Pulmonary artery endothelial cell (primary cell): ENCODE data around the gene MYOCD. TPM values are rescaled to one million over a fixed set of nuclear protein-coding genes. Genes with fewer than 3 reads are reported as not detected.

Experiments used
- DNase-seq: peaks from one replicate; pipeline ENCODE4 v3.0.0-alpha.2; 2011; ENCODE audit warnings: low read depth, low spot score
- total RNA-seq: library from RNA; depleted of rRNA; stranded (reverse); fragments of >200 nt; gene quantifications from 2 replicates; pipeline ENCODE4 v1.2.3, GENCODE V29; 2014

Gene MYOCD
- total RNA-seq, 1 donor from 2014 or later, result not detected

GRCh38 chr17:12706070-12706469 is 40.4 kb downstream of the MYOCD start:
- DNase-seq, result no peak

DNA sequence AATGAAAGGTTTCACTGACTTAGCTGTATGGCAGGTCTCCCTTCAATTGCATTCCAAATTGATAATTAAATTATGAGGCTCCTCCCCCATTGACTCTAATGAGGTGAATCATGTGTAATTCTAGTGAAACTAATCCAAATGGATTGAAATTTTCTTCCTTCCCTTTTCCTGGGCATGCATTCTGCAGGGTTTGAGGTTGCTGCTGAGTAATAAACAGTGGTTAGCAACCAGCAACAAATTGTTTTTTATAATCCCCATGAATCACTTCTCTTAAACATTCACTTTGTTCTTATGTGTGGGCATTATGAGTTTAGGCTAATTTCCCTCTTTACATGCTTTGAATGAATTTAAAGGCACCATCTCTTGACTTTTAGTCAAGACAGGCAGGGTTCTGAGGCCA is 43.4 kb downstream of the MYOCD start:
- no peak for DNase-seq

DNA sequence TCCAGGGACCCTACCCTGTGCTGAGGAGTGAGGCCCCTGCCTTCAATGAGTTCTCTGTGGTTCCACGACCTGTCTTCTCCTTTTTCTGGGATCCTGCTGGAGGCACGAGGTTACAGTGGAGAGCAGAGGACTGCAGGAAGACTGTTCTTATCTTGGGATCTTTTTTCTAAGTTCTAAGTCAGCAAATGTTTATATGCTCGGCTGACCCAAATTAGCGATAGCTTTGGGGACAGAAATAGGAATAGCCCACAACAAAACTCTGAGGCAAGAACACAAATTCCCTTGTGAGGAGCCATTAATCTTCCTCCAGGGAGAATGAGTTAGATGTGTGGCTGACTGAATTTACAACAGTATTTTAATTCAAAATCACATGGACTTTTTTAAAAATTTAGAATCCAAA is 46.7 kb downstream of the MYOCD start:
- DNase-seq, result no peak

- DNase-seq, result no peak
These were observed 47.3 kb downstream of the MYOCD start for GRCh38 chr17:12712941-12713340.

DNA sequence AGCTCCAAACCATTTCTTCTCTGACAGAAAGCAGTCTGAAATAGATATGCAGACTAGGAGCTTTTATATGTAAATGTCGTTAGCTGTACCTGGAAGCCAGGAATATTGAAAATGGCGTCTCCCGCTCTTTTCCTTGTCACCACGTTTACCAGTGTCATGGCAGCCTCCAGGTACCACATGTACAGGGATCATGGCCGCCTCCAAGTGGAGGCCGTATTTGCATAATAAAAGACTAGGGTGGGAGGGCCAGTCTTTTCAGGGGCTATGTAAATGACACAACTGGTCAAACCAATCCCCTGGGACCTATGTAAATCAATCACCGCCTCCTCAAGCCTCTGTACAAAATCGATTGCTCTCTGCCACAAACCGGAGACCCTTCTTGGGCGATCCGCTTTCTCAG is 54.3 kb downstream of the MYOCD start:
- no peak for DNase-seq

- no peak for DNase-seq
These were observed 55.9 kb downstream of the MYOCD start for GRCh38 chr17:12721581-12721980.

- no peak for DNase-seq
These were observed 56.6 kb downstream of the MYOCD start for GRCh38 chr17:12722282-12722681.

GRCh38 chr17:12726131-12726530 is 60.4 kb downstream of the MYOCD start:
- no peak for DNase-seq

DNA sequence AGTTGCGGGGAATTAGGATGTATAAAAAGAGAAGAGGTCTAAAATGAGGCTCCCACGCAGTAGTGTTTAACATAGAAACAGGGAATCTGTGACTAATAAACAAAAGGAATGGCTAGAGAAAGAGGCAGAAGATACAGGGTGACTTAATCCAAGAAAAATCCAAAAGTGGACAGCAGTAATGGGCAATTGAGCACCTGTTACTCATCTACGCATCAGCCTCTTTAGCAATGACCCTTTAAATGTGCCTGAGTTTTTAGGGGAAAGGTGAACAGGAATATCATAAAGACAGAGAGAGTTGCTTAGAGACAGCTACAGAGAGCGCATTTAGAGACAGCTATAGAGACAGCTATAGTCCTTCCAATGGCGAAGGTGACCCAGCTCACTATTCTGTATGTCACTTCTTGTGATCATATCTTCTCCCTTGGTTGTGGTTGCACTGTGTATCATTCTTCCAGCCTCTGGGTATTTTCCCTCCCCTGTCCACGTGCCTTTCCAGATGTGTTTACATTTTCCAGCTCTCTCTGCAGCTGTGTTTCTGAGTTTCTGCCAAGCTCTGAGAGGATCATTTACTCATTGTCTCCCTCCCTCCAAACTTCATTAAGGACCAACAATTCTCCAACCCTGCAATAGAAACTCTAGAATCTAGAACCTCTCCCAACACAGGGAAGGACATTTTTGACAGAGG is 61.5 kb downstream of the MYOCD start:
- DNase-seq, result no peak

DNA sequence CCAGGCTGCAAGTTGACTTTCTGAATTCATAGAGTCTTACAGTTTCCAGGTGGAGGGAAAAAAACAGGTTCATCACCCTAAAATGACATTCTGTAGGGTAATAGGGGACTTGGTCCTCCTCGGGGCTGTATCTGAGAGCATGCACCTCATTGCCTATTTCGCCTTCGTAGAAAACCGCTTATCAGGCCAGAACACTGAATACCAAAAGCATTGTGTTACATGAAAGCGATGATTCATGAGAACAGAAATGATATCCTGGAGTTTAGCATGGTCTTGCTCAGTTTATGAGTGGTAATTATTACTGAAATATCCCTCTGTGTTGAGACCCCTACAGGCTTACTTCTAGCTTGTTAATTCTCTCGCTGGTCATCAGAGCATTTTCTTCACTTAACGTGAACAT is 62.2 kb downstream of the MYOCD start:
- no peak for DNase-seq

DNA sequence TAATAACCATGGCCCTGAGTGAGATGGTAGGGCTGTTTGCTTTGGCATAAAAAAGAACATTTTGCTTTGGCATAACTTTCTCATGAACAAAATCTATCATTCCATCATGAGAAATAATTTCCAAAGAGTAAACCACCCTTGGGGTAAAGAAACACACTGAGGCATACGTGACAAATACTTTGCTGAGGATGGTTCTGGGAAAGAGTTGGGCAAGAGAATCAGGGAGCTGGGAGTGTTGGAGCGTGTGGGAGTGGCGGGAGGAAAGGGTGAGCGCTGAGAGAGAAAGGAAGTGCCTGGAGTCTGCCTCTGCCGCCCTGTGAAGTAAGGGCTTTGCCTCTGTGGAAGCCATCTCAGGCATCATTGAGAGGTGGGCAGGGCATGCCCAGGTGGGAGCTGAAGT is 63.4 kb downstream of the MYOCD start:
- DNase-seq, result no peak

- DNase-seq, result no peak
These were observed 64.7 kb downstream of the MYOCD start for GRCh38 chr17:12730421-12730820.

DNA sequence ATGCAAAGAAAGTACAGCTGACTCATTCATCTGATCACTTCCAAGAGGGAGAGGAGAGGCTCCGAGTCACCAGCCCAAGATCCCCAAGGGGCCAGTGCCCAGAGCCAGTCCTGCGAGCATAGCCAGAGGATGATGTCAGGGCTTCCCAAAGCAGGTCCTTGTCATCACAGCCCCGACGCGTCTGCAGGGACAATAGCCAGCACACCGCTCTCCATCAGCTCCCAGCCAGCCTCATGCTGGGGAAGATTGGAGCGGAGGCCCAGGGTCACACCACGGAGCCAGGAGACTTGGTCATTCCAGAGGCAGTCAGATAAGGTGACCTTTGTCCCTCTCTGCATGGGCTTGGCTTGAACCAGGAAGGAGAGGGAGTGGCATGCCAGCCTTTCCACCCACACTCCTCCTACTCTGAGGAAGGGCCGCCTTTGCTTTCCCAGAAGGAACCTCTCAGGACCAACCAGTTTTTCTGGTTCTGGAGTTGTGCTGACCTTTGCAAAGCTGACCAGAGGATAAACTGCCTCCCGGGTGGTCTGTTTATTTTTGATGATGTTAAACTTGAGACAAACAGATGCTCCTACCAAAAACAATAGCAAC is 65.3 kb downstream of the MYOCD start:
- DNase-seq, result no peak

GRCh38 chr17:12731839-12732238 is 66.1 kb downstream of the MYOCD start:
- DNase-seq, result no peak

GRCh38 chr17:12732366-12732765 is 66.7 kb downstream of the MYOCD start:
- DNase-seq, result no peak

GRCh38 chr17:12734926-12735325 is 69.2 kb downstream of the MYOCD start:
- no peak for DNase-seq

DNA sequence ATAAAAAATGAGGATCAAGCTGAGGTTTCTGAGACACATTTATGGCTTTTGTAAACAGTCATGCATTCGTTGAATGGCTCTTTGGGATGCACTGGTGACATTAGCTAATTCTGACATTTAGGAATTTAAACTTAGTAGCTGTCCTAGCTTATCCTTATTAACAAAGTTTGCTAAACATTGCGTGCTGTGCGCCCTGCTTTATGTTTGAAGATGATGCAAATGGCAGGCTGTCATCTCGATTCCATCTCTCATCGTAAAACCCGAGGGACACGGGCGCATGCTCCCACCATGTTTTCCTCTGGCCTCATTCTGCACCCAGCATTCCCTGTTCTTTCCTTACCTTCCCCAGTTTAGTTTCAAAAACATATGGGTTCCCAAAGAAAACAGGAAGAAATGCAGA is 69.8 kb downstream of the MYOCD start:
- DNase-seq, result no peak

DNA sequence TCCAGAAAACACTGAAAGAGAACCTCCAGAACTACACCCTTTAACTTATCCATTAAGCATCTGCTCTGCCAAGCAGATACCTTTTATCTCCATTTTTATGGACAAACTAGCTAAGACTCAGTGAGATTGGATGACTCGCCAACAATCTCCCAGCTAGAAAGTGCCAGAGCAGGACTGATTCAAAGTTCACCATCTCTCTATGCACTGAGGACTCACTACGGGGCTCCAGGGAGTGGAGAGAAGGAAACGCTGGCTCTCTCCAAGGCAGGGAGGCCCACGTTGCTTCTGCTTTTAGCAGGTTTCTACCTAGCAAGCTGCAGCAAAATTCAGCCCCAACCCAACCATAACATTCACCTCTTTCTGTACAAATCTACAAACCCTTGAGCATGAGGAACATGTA is 70.8 kb downstream of the MYOCD start:
- no peak for DNase-seq

DNA sequence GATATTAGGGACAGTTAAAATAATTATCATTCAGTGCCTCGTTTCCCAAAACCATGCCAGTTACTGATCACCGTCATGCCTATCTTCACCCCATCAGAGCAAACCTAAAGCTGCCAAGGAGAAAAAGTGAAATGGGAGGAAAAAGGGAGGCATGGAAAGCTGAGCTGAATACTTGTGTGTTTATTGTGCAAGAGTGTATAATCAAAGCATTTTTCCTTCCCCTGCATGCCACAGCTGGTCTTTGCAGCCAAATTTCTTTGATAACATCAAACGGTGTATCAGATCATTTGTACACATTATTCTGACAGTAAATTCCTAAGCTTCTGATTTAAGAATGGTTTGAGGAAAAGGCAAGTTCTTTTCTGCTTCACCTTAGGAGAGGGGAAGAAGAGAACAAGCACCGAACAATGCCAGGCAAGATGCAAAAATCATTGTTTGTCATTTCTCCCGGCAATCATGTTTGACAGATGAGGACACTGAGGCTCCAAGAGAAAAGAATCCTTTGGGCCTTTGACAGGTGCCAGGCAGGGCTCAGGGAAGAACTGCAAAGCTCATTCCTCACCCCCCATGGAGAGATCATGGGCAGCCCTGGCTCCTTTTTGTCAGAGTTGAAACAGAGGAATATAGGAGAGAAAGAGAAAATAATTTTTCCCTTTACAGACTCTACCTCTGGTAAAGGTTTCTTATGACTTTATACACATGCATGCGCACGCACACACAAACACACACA is 72.2 kb downstream of the MYOCD start:
- DNase-seq, result no peak

GRCh38 chr17:12738624-12739023 is 72.9 kb downstream of the MYOCD start:
- DNase-seq, result no peak

GRCh38 chr17:12739500-12739899 is 73.8 kb downstream of the MYOCD start:
- no peak for DNase-seq

GRCh38 chr17:12743046-12743445 is 77.4 kb downstream of the MYOCD start:
- no peak for DNase-seq

DNA sequence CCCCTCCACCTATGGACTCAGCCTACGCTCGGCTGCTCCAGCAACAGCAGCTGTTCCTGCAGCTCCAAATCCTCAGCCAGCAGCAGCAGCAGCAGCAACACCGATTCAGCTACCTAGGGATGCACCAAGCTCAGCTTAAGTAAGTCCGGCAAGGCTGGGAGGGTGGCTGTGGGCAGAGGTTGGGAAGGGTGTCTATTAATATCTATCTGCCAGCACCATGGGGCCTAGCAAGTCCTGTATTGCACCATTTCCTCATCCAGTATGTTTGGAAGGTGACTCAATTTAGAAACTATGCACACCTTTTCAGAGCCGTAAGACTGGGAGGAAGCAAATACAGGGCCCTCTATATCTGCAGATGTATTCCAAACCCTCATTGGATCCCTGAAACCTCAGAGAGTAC is 78.6 kb downstream of the MYOCD start:
- no peak for DNase-seq
